ENCODE results near the gene RAB12.
A peak's percentile ranks its signal among the peaks of the same experiment; 100 is the strongest.
"Not testable (repeated sequence)": the region's sequence is repeated elsewhere in the genome, so short reads cannot be mapped to it uniquely, and the experiment has no call there.

RAB12 gene

GRCh38 chr18:8635087-8635486 lies 25.9 kb downstream of the RAB12 start:
- no peak overlapping the region for H3K27ac ChIP-seq
- DNase-seq (ENCODE audit: low read depth, low spot score), result no peak

GRCh38 chr18:8639762-8640161 lies 30.5 kb downstream of the RAB12 start:
- DNase-seq (ENCODE audit: low read depth, low spot score), result no peak
- H3K27ac ChIP-seq, result no peak overlapping the region

GRCh38 chr18:8643326-8643878 lies 34.2 kb downstream of the RAB12 start:
- H3K27ac ChIP-seq, result no peak overlapping the region
- DNase-seq (ENCODE audit: low read depth, low spot score), result no peak

- not testable (repeated sequence) for H3K27ac ChIP-seq; DNase-seq (ENCODE audit: low read depth, low spot score)
These were observed 38.1 kb downstream of the RAB12 start for GRCh38 chr18:8647359-8647758.

GRCh38 chr18:8651478-8652261 lies 42.4 kb downstream of the RAB12 start:
- H3K27ac ChIP-seq; DNase-seq (ENCODE audit: low read depth, low spot score): not testable (repeated sequence)

- no peak for DNase-seq (ENCODE audit: low read depth, low spot score)
- H3K27ac ChIP-seq, result no peak overlapping the region
These were observed 45.5 kb downstream of the RAB12 start for GRCh38 chr18:8654503-8655451.

- H3K27ac ChIP-seq, result no peak overlapping the region
- no peak for DNase-seq (ENCODE audit: low read depth, low spot score)
These were observed 47.0 kb downstream of the RAB12 start for GRCh38 chr18:8656232-8656631.

GRCh38 chr18:8657050-8657820 lies 48.0 kb downstream of the RAB12 start:
- DNase-seq (ENCODE audit: low read depth, low spot score), result no peak
- H3K27ac ChIP-seq, result no peak overlapping the region

- DNase-seq (ENCODE audit: low read depth, low spot score), result no peak
- H3K27ac ChIP-seq, result no peak overlapping the region
These were observed 48.7 kb downstream of the RAB12 start for GRCh38 chr18:8657873-8658470.

- DNase-seq (ENCODE audit: low read depth, low spot score), result no peak
- H3K27ac ChIP-seq, result no peak overlapping the region
These were observed 49.7 kb downstream of the RAB12 start for GRCh38 chr18:8658858-8659485.

GRCh38 chr18:8659609-8660242 lies 50.5 kb downstream of the RAB12 start:
- no peak overlapping the region for H3K27ac ChIP-seq
- no peak for DNase-seq (ENCODE audit: low read depth, low spot score)

- H3K27ac ChIP-seq, result no peak overlapping the region
- DNase-seq (ENCODE audit: low read depth, low spot score), result no peak
These were observed 51.1 kb downstream of the RAB12 start for GRCh38 chr18:8660316-8660715.

GRCh38 chr18:8661754-8662559 lies 52.7 kb downstream of the RAB12 start:
- no peak for DNase-seq (ENCODE audit: low read depth, low spot score)
- H3K27ac ChIP-seq, result no peak overlapping the region

- H3K27ac ChIP-seq, result no peak overlapping the region
- DNase-seq (ENCODE audit: low read depth, low spot score), result no peak
These were observed 53.5 kb downstream of the RAB12 start for GRCh38 chr18:8662560-8663255.

GRCh38 chr18:8667846-8668245 lies 58.6 kb downstream of the RAB12 start:
- no peak for DNase-seq (ENCODE audit: low read depth, low spot score)
- peak overlapping the region; percentile 46 for H3K27ac ChIP-seq

- H3K27ac ChIP-seq, result peak overlapping the region; percentile 46
- DNase-seq (ENCODE audit: low read depth, low spot score), result peak; percentile 33
These were observed 59.1 kb downstream of the RAB12 start for GRCh38 chr18:8668381-8668780.

GRCh38 chr18:8669571-8669970 lies 60.3 kb downstream of the RAB12 start:
- no peak overlapping the region for H3K27ac ChIP-seq
- DNase-seq (ENCODE audit: low read depth, low spot score), result no peak
